WERI-Rb-1 (cell line): ENCODE results near the gene RNF223.
"Not testable (repeated sequence)": the region's sequence is repeated elsewhere in the genome, so short reads cannot be mapped to it uniquely, and the experiment has no call there.

Source experiments
- DNase-seq: peaks from one replicate; pipeline ENCODE4 v3.0.0-alpha.2; 2020
- H3K27ac ChIP-seq: fragments of 250-450 bp; sonication (Bioruptor Pico); 2 replicates; pipeline ENCODE4 v1.5.1; 2020; ENCODE audit warnings: mild to moderate bottlenecking, moderate library complexity
- H3K27me3 ChIP-seq: fragments of 250-450 bp; sonication (Bioruptor Pico); 2 replicates; pipeline ENCODE4 v1.5.1; 2021; ENCODE audit warnings: mild to moderate bottlenecking, low read depth, moderate library complexity; ENCODE audit not compliant: insufficient read depth, severe bottlenecking
- H3K36me3 ChIP-seq: fragments of 250-450 bp; sonication (Bioruptor Pico); 2 replicates; pipeline ENCODE4 v1.5.1; 2020; ENCODE audit warnings: mild to moderate bottlenecking, moderate library complexity
- H3K4me3 ChIP-seq: 2 replicates; pipeline ENCODE4 v1.5.1; 2011; ENCODE audit warnings: low read depth, mild to moderate bottlenecking, control low read depth, low read length
- H3K9me3 ChIP-seq: fragments of 250-450 bp; sonication (Bioruptor Pico); 2 replicates; pipeline ENCODE4 v1.5.1; 2021; ENCODE audit warnings: mild to moderate bottlenecking, moderate library complexity; ENCODE audit not compliant: severe bottlenecking
- TF ChIP-seq, protein P1 (sequence below): IDR thresholded peaks from 2 replicates; pipeline ENCODE4 v1.5.1; 2011; ENCODE audit warnings: low read depth, mild to moderate bottlenecking, control low read depth, inconsistent platforms, low read length

The RNF223 gene

GRCh38 chr1:1100296-1100695 lies 26.2 kb upstream of the RNF223 start:
- Histone ChIP-seq H3K9me3 (peaks cover 4% of the 10 kb centered on the region), H3K27ac (no peak overlapping the region), H3K4me3 (no peak overlapping the region), H3K27me3 (no peaks in the 10 kb centered on the region), H3K36me3 (no peaks in the 10 kb centered on the region; the same call in 1 of the 2 replicates)
- no peak for DNase-seq
- TF ChIP-seq, protein P1, sequence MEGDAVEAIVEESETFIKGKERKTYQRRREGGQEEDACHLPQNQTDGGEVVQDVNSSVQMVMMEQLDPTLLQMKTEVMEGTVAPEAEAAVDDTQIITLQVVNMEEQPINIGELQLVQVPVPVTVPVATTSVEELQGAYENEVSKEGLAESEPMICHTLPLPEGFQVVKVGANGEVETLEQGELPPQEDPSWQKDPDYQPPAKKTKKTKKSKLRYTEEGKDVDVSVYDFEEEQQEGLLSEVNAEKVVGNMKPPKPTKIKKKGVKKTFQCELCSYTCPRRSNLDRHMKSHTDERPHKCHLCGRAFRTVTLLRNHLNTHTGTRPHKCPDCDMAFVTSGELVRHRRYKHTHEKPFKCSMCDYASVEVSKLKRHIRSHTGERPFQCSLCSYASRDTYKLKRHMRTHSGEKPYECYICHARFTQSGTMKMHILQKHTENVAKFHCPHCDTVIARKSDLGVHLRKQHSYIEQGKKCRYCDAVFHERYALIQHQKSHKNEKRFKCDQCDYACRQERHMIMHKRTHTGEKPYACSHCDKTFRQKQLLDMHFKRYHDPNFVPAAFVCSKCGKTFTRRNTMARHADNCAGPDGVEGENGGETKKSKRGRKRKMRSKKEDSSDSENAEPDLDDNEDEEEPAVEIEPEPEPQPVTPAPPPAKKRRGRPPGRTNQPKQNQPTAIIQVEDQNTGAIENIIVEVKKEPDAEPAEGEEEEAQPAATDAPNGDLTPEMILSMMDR = no peak

- DNase-seq = no peak
- TF ChIP-seq, protein P1 = no peak
- Histone ChIP-seq H3K4me3 (no peak overlapping the region), H3K27me3 (no peaks in the 10 kb centered on the region), H3K9me3 (peaks cover 4% of the 10 kb centered on the region), H3K27ac (no peak overlapping the region), H3K36me3 (no peaks in the 10 kb centered on the region; the same call in 1 of the 2 replicates)
Observed at GRCh38 chr1:1099506-1100183, 25.5 kb upstream of the RNF223 start.

- no peak overlapping the region for H3K4me3 ChIP-seq
- TF ChIP-seq, protein P1 = no peak
- peaks cover 4% of the 10 kb centered on the region for H3K9me3 ChIP-seq
- no peaks in the 10 kb centered on the region for H3K27me3 ChIP-seq
- H3K27ac ChIP-seq = no peak overlapping the region
- no peak for DNase-seq
- H3K36me3 ChIP-seq = no peaks in the 10 kb centered on the region; the same call in 1 of the 2 replicates
Observed at GRCh38 chr1:1098681-1099421, 24.7 kb upstream of the RNF223 start.

DNA sequence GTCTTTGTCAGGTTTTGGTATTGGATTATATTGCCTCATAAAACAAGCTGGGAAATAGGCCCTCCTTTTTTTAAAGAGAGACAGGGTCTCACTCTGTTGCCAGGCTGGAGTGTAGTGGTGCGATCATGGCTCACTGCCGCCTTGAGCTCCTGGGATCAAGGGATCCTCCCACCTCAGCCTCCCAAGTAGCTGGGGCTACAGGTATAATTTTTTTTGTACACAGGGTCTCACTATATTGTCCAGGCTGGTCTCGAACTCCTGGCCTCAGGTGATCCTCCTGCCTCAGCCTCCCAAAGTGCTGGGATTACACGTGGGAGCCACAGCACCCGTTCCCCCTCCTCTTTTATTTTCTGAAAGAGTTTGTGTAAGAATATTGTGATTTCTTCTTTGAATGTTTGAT lies 22.0 kb upstream of the RNF223 start:
- not testable (repeated sequence) for H3K27ac ChIP-seq, DNase-seq, H3K9me3 ChIP-seq, H3K27me3 ChIP-seq, H3K36me3 ChIP-seq, H3K4me3 ChIP-seq

DNA sequence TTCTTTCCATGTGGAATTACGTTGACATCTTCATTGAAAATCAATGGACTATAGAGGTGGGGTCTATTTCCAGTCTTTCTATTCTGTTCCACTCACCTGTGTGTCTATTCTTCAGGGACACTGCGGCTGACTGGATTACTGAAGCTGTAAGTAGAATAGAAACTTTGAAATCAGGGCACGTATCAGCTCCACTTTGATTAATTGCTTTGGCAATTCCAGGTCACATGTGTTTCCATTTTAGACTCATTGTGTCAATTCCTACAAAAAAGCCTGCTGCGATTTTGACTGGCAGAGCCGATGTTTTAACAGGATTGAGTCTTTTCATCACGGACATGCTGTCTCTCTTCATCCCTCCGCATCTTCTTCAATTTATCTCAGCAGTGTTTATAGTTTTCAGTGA lies 20.9 kb upstream of the RNF223 start:
- H3K27ac ChIP-seq = no peak overlapping the region
- no peaks in the 10 kb centered on the region for H3K27me3 ChIP-seq
- H3K4me3 ChIP-seq = no peak overlapping the region
- no peaks in the 10 kb centered on the region; the same call in none of the 2 replicates for H3K36me3 ChIP-seq
- DNase-seq = no peak
- TF ChIP-seq, protein P1 = no peak
- no peaks in the 10 kb centered on the region for H3K9me3 ChIP-seq

GRCh38 chr1:1093610-1093943 lies 19.5 kb upstream of the RNF223 start:
- no peak for DNase-seq
- H3K27me3 ChIP-seq = no peaks in the 10 kb centered on the region
- no peaks in the 10 kb centered on the region; the same call in none of the 2 replicates for H3K36me3 ChIP-seq
- TF ChIP-seq, protein P1 = no peak
- H3K27ac ChIP-seq = no peak overlapping the region
- no peaks in the 10 kb centered on the region for H3K9me3 ChIP-seq
- H3K4me3 ChIP-seq = no peak overlapping the region
